H9 (cell line): ENCODE data around the gene ORM2. TPM values are rescaled to one million over a fixed set of nuclear protein-coding genes. Genes with fewer than 3 reads are reported as not detected.

Source experiments
- DNase-seq: peaks from one replicate; pipeline ENCODE4 v3.0.0-alpha.2; 2017
- H2AFZ ChIP-seq: one replicate; pipeline ENCODE4 v1.6.1; 2013; ENCODE audit warnings: mild to moderate bottlenecking, low read length, control low read depth, moderate library complexity
- H2AK5ac ChIP-seq: 2 replicates; pipeline ENCODE4 v1.6.1; 2013; ENCODE audit warnings: low read length, control low read depth, mixed read lengths; ENCODE audit not compliant: insufficient read length
- H2BK120ac ChIP-seq: one replicate; pipeline ENCODE4 v1.6.1; 2013; ENCODE audit warnings: low read depth, mild to moderate bottlenecking, low read length, control low read depth, inconsistent platforms; ENCODE audit not compliant: poor library complexity, severe bottlenecking
- H2BK12ac ChIP-seq: 2 replicates; pipeline ENCODE4 v1.6.1; 2013; ENCODE audit warnings: low read length, control low read depth, mixed read lengths, low read depth; ENCODE audit not compliant: insufficient read length
- H2BK15ac ChIP-seq: 2 replicates; pipeline ENCODE4 v1.6.1; 2013; ENCODE audit warnings: low read depth, low read length, control low read depth
- H2BK20ac ChIP-seq: one replicate; pipeline ENCODE4 v1.6.1; 2013; ENCODE audit warnings: low read depth, mild to moderate bottlenecking, low read length, control low read depth, inconsistent platforms; ENCODE audit not compliant: poor library complexity, severe bottlenecking
- H2BK5ac ChIP-seq: 2 replicates; pipeline ENCODE4 v1.6.1; 2013; ENCODE audit warnings: low read length, control low read depth, mixed read lengths; ENCODE audit not compliant: insufficient read length
- H3K14ac ChIP-seq: 2 replicates; pipeline ENCODE4 v1.6.1; 2013; ENCODE audit warnings: low read length, control low read depth; ENCODE audit not compliant: insufficient read depth
- H3K18ac ChIP-seq: 2 replicates; pipeline ENCODE4 v1.6.1; 2013; ENCODE audit warnings: low read depth, mild to moderate bottlenecking, mixed read lengths, low read length, control low read depth; ENCODE audit not compliant: insufficient read length
- H3K23ac ChIP-seq: 2 replicates; pipeline ENCODE4 v1.6.1; 2013; ENCODE audit warnings: low read length, control low read depth, mixed read lengths, low read depth; ENCODE audit not compliant: insufficient read length
- H3K23me2 ChIP-seq: 2 replicates; pipeline ENCODE4 v1.6.1; 2013; ENCODE audit warnings: low read depth, mild to moderate bottlenecking, mixed read lengths, low read length, control low read depth; ENCODE audit not compliant: insufficient read length, poor library complexity, severe bottlenecking
- H3K27ac ChIP-seq: 2 replicates; pipeline ENCODE4 v1.5.1; 2013; ENCODE audit warnings: low read length, control low read depth, mixed read lengths, low read depth; ENCODE audit not compliant: insufficient read length
- H3K27me3 ChIP-seq: 2 replicates; pipeline ENCODE4 v1.6.1; 2013; ENCODE audit warnings: low read length, control low read depth, inconsistent platforms; ENCODE audit not compliant: insufficient read depth
- H3K4ac ChIP-seq: 2 replicates; pipeline ENCODE4 v1.6.1; 2013; ENCODE audit warnings: low read depth, mild to moderate bottlenecking, control low read depth, inconsistent platforms, low read length, moderate library complexity
- H3K4me1 ChIP-seq: 2 replicates; pipeline ENCODE4 v1.6.1; 2013; ENCODE audit warnings: low read length, control low read depth, inconsistent platforms; ENCODE audit not compliant: insufficient read depth
- H3K4me2 ChIP-seq: 2 replicates; pipeline ENCODE4 v1.6.1; 2013; ENCODE audit warnings: low read length, control low read depth, mixed read lengths; ENCODE audit not compliant: insufficient read length, insufficient read depth
- H3K56ac ChIP-seq: 2 replicates; pipeline ENCODE4 v1.6.1; 2013; ENCODE audit warnings: low read depth, mild to moderate bottlenecking, mixed read lengths, low read length, control low read depth; ENCODE audit not compliant: insufficient read length
- H3K79me1 ChIP-seq: 2 replicates; pipeline ENCODE4 v1.6.1; 2013; ENCODE audit warnings: low read depth, mild to moderate bottlenecking, moderate library complexity, low read length, control low read depth, inconsistent platforms; ENCODE audit not compliant: insufficient read depth, poor library complexity, severe bottlenecking
- H3K79me2 ChIP-seq: 2 replicates; pipeline ENCODE4 v1.6.1; 2013; ENCODE audit warnings: low read length, control low read depth, inconsistent platforms; ENCODE audit not compliant: insufficient read depth
- H3K9ac ChIP-seq: 2 replicates; pipeline ENCODE4 v1.6.1; 2013; ENCODE audit warnings: low read length, control low read depth, mixed read lengths; ENCODE audit not compliant: insufficient read length; ENCODE audit errors: extremely low read depth
- H3K9me3 ChIP-seq: one replicate; pipeline ENCODE4 v1.6.1; 2013; ENCODE audit warnings: low read depth, low read length, inconsistent platforms; ENCODE audit not compliant: control insufficient read depth
- H3T11ph ChIP-seq: one replicate; pipeline ENCODE4 v1.6.1; 2013; ENCODE audit warnings: mild to moderate bottlenecking, low read length, control low read depth, inconsistent platforms
- H4K20me1 ChIP-seq: one replicate; pipeline ENCODE4 v1.6.1; 2013; ENCODE audit not compliant: control insufficient read depth, insufficient read length, insufficient read depth
- H4K5ac ChIP-seq: 2 replicates; pipeline ENCODE4 v1.6.1; 2013; ENCODE audit warnings: low read depth, mild to moderate bottlenecking, mixed read lengths, low read length, control low read depth; ENCODE audit not compliant: insufficient read length
- H4K8ac ChIP-seq: replicated peaks from 2 replicates; pipeline ENCODE4 v1.6.1; 2013; ENCODE audit warnings: low read length, control low read depth, mixed read lengths, low read depth; ENCODE audit not compliant: insufficient read length
- H4K91ac ChIP-seq: 2 replicates; pipeline ENCODE4 v1.6.1; 2013; ENCODE audit warnings: low read depth, mild to moderate bottlenecking, moderate library complexity, mixed read lengths, low read length, control low read depth; ENCODE audit not compliant: insufficient read length
- H3K27ac Mint-ChIP-seq, 3 experiments: 2 replicates in 2 of 3; 3 replicates in 1 of 3; pipeline ENCODE4 v1.8.0; 2020 to 2021; ENCODE audit warnings: mixed read lengths in 3 of 3, mild to moderate bottlenecking in 1 of 3, moderate library complexity in 1 of 3
- H3K27me3 Mint-ChIP-seq: 2 replicates; pipeline ENCODE4 v1.8.0; 2021; ENCODE audit warnings: low read depth, mild to moderate bottlenecking, moderate library complexity, mixed read lengths
- H3K36me3 Mint-ChIP-seq, 3 experiments: 2 replicates in 2 of 3; 3 replicates in 1 of 3; pipeline ENCODE4 v1.8.0; 2020 to 2021; ENCODE audit warnings: low read depth in 3 of 3, mixed read lengths in 3 of 3; ENCODE audit not compliant: insufficient read depth in 1 of 3
- H3K4me1 Mint-ChIP-seq, 2 experiments: 2 replicates each; pipeline ENCODE4 v1.8.0; 2020; ENCODE audit warnings: mixed read lengths in 2 of 2
- H3K4me3 Mint-ChIP-seq, 2 experiments: 2 replicates in 1 of 2; 3 replicates in 1 of 2; pipeline ENCODE4 v1.8.0; 2020 to 2021; ENCODE audit warnings: mild to moderate bottlenecking in 2 of 2, mixed read lengths in 2 of 2, moderate library complexity in 1 of 2
- H3K9me3 Mint-ChIP-seq, 2 experiments: 2 replicates in 1 of 2; 3 replicates in 1 of 2; pipeline ENCODE4 v1.8.0; 2020; ENCODE audit warnings: mild to moderate bottlenecking in 2 of 2, mixed read lengths in 2 of 2, moderate library complexity in 1 of 2
- WGBS: extraction: QIAGEN DNeasy Blood & Tissue Kit; methylation state at CpG from one replicate; pipeline ENCODE4 v1.1.7; 2013; ENCODE audit warnings: missing lambda C conversion rate, low lambda C conversion rate, mixed read lengths; ENCODE audit not compliant: insufficient read length; ENCODE audit errors: extremely low coverage; 5-methylcytosine and 5-hydroxymethylcytosine counted together
- total RNA-seq: library from RNA; stranded (reverse); gene quantifications from 2 replicates; pipeline ENCODE4 v1.2.1, GENCODE V29; 2021
- TF ChIP-seq, protein P1 (sequence below): fragments of 200-600 bp; sonication (generic); conservative IDR thresholded peaks from 3 replicates; pipeline ENCODE4 v1.8.0; 2021; ENCODE audit warnings: antibody characterized with exemption, mild to moderate bottlenecking

ORM2 gene
- total RNA-seq, 1 experiment from 2014 or later = 1.2 TPM

DNA sequence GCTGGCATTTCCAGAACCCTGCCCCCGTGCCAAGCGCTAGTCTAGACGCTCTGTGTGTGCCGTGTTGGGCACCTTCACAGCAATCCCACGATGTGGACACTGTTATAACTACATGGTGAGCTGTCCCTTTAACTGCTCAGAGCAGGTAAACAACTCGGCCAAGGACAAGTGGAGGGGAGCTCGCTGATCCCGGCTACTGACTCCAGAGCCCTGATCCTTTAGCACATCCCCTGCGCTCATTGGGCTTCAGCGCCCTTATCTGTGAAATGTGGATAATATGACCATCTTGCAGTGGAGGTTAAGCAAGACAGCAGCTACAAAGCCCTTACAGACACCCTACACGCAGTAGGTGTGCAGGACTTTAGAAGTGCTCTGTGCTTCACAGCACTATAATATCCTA is 16.5 kb downstream of the ORM2 start:
- H3K27me3 Mint-ChIP-seq = no peaks in the 10 kb centered on the region; the same call in 1 of the 2 replicates
- H3K9me3 Mint-ChIP-seq = no peaks in the 10 kb centered on the region
- no peak overlapping the region for H2BK120ac ChIP-seq
- no peak overlapping the region for H2BK20ac ChIP-seq
- TF ChIP-seq, protein P1, sequence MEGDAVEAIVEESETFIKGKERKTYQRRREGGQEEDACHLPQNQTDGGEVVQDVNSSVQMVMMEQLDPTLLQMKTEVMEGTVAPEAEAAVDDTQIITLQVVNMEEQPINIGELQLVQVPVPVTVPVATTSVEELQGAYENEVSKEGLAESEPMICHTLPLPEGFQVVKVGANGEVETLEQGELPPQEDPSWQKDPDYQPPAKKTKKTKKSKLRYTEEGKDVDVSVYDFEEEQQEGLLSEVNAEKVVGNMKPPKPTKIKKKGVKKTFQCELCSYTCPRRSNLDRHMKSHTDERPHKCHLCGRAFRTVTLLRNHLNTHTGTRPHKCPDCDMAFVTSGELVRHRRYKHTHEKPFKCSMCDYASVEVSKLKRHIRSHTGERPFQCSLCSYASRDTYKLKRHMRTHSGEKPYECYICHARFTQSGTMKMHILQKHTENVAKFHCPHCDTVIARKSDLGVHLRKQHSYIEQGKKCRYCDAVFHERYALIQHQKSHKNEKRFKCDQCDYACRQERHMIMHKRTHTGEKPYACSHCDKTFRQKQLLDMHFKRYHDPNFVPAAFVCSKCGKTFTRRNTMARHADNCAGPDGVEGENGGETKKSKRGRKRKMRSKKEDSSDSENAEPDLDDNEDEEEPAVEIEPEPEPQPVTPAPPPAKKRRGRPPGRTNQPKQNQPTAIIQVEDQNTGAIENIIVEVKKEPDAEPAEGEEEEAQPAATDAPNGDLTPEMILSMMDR = no peak
- H3K79me2 ChIP-seq = no peaks in the 10 kb centered on the region
- H3K4me1 ChIP-seq = peaks cover 4% of the 10 kb centered on the region
- DNase-seq = no peak
- no peak overlapping the region for H3K18ac ChIP-seq
- no peak overlapping the region for H3K56ac ChIP-seq
- no peak overlapping the region for H2BK5ac ChIP-seq
- no peaks in the 10 kb centered on the region for H3K9me3 ChIP-seq
- no peak overlapping the region for H3K27ac Mint-ChIP-seq
- H4K8ac ChIP-seq = no peak overlapping the region
- no peaks in the 10 kb centered on the region for H3K23me2 ChIP-seq
- H3K9ac ChIP-seq = no peak overlapping the region
- no peak overlapping the region for H3T11ph ChIP-seq
- H4K91ac ChIP-seq = no peak overlapping the region
- no peak overlapping the region for H2AFZ ChIP-seq
- H3K36me3 Mint-ChIP-seq = peaks cover 47 to 85% (median 74%) of the 10 kb centered on the region in 3 experiments
- H3K4ac ChIP-seq = no peak overlapping the region
- H3K23ac ChIP-seq = no peak overlapping the region
- peaks cover 14 to 20% of the 10 kb centered on the region in 2 experiments for H3K4me1 Mint-ChIP-seq
- no peak overlapping the region for H2AK5ac ChIP-seq
- H2BK15ac ChIP-seq = no peak overlapping the region
- H3K4me2 ChIP-seq = no peak overlapping the region
- H3K4me3 Mint-ChIP-seq = no peak overlapping the region
- H4K5ac ChIP-seq = no peak overlapping the region
- no peaks in the 10 kb centered on the region for H3K79me1 ChIP-seq
- H3K14ac ChIP-seq = no peak overlapping the region
- WGBS = no CpG with 5 or more reads among the region's 11 CpGs
- no peak overlapping the region for H2BK12ac ChIP-seq
- H4K20me1 ChIP-seq = no peaks in the 10 kb centered on the region
- no peaks in the 10 kb centered on the region for H3K27me3 ChIP-seq
- H3K27ac ChIP-seq = no peak overlapping the region
